ENCODE measurements around the gene FARS2.
"Not testable (repeated sequence)": the region's sequence is repeated elsewhere in the genome, so short reads cannot be mapped to it uniquely, and the experiment has no call there.

FARS2 gene

DNA sequence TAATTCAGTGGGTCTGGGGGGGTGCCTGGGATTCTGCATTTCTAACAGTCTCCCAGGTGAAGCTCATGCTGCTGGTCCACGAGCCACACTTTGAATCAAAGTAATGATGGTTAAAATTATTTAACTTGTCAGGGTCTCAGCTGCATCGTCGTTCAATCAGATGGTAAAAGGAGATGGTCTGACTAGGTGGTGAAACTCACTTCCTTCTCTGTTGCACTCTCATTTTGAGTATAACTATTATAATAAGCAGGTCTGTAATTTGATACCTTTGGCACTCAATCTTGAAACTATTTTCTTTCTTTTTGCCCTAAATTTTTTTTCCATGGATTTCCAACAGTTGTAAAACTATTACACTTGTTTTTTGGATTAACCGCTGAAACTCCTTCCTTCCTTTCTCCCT, 292.5 kb downstream of the FARS2 start:
- no peak for DNase-seq

DNA sequence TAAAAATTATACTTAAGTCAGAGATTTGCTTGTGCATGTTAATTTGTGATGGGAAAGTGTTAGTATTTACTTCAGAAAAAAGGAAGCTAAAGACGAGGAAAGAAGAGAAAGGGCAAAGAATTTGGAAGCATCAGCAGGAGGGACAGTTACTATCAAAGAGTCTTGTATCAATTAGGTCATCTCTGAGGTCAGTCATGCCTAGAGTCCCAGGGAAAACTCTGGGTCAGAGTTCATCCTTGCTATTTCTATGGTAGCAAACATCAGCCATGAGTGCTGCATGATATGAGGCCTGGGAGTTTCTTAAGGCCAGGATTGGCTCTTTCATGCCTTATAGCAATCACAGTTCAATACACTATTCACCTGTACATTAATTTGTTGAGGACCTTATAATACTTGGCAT, 292.9 kb downstream of the FARS2 start:
- no peak for DNase-seq

DNA sequence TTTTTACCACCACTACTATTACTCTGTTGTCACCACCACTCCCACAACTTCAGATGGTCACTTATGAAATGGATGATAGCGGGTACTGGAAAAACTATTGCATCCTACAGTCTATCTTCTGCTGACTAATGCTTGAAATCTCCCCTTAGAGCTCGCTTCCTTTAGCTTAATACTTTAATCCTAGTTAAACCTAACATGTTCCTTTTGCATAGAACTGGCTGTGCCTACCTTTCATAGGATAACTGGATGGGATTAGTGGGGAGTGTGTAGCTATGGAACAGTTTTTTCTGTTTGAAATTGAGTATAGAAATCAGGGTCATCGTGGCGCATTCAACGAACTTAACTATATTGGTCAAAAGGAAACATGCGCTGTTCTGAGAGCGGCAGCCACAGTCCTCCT, 294.7 kb downstream of the FARS2 start:
- no peak for DNase-seq

DNA sequence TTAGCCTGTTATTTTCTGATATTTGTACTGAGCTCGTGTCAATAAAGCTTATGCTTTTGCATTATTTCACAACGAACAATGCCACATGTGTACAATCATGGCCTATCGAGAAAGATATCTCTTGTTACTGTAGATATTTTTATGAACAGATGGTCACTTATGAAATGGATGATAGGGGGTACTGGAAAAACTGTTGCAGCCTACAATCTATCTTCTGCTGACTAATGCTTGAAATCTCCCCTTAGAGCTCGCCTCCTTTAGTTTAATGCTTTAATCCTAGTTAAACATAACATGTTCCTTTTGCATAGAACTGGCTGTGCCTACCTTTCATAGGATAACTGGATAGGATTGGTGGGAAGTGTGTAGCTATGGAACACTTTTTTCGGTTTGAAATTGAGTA, 296.2 kb downstream of the FARS2 start:
- no peak for DNase-seq

DNA sequence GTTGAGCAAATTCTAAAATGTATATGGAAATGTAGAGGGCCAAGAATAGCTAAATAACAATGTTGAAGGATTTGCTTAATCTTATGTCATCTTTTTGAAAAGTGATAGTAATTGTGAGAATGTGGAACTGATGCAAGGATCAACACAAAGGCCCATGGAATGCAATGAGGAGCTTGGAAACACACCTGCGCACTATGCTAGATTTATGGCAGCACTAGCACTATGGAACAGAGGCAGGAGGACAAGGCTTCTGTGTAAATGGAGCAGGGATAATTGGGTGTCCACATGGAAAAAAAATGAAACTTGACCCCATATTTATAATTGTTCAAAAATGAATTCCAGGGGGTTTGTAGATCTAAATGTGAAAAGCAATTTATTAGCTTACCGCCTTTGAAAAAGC, 298.3 kb downstream of the FARS2 start:
- no peak for DNase-seq

DNA sequence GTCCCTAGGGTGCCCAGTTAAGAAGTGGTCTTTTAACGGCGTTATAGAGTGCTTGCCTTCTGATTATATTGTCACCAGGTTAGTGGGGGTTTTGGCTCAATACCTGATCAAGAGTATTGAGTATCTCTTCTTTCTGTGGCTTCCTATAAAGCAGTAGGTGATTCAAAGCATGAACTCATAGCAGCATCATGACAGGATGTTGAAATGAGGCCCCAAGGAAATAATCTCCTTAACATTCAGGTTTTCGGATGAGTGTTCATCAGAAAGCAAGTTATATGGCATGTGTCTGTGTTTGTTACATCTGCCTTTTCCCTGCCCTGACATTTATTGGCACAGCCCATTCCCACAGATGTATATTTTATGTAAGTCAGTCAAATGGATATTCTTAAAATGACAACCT, 301.0 kb downstream of the FARS2 start:
- no peak for DNase-seq

DNA sequence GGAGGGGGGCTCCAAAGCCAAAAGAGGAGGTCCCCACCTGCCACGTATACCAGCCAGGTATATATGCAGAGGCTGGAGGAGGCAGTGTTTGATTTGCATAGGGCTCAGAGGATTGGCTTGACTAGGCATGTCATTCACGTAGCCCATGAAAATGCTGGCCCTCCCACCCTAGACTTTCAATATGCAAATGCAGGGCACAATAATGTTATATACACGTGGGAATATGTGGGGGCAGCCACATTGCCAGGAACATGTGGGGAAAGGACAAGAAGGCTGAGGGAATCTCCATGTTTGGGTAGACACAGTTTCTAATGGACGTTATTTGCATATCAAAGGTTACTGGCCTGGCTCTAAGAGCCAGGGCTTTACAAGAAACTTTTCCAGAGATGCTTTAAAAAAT, 301.8 kb downstream of the FARS2 start:
- no peak for DNase-seq

DNA sequence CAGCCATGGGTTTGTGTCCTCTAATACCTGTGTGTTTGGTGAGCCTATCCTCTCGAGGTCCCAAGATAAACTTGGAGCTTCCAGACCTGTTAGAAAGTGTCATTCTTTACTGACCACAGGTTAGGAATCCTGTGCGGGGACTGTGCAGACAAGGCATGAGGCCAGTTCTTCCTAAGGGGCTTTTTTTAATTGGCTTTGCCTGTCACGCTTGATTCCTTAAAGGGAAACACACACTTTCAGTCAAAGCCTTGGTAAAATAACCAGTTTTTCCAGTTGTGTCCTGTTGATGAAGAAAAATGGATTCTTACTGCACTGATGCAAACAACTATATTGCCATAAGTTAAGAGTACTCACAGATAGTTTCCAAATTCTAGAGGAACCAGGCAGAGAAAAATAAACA, 303.4 kb downstream of the FARS2 start:
- not testable (repeated sequence) for DNase-seq

DNA sequence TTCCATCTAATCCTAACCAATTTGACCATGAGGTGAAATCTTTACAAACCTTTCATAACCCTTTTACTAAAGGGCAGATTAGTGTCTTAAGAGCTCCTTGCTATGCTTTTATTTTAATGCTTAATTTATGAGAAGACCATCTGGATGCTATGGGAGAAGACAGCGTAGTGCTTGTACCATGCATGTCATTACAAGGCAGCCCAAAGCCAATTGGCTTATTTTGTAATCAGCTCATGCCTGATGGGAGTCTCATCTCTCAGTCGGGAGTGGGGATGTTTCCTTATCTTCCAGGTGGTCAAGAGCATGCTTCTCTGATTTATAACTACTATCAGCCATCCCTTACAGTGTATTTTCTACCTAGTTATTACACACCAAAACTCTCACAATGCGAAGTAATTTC, 304.7 kb downstream of the FARS2 start:
- no peak for DNase-seq

DNA sequence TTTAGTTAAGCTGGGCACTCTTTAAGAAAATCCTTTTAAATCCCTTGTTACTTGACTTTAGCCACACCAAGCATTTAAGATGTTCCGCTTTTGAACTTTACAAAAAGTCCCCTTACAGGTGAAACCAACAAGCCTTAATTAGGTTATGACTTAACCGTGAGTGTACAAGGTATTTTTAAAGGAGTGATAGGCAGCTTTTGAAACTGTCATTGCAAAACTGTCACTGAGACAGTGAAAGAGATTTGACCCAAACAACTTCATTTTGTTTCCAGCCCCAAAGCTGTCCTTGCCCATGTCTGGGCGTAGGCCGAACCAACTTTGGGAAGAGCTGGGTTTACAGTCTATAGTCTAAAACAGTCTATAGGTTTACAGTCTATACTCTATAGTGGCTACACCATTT, 305.4 kb downstream of the FARS2 start:
- no peak for DNase-seq

DNA sequence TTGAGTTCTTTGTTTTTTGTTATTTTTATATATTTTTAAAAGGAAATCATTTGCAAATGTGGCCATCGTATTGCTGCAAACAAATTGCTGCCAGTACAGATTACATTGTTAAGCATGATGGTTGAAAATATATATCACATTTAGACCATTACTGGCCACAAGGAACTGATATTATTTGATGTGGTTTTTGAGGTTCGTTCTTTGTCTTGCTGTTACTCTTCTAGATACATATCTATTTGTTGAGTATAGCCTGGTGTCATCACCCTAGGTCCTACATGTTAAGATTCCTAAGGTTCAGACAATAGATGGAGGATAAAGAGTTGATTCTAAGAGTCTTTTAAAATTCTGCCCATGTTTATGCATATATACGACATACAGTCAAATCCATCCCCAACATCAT, 306.0 kb downstream of the FARS2 start:
- DNase-seq = no peak

DNA sequence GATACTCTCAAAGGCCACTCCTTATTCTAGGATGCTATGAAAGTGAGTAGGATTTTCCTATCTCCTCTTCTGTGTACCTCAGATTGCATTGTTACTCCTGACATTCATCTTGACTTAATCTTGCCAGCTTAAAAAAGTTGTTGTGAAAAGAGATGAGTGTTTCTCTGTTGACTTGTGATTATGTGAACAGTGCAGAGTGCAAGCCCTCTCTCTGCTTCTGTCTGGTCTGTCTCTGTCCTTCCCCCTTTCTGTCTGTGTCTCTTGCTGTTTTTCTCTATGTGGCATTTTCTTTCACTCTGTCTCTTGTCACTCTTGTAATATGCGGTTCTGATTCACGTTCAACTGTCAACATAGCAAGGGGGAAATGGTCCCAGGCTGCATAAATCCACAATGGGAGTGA, 306.6 kb downstream of the FARS2 start:
- DNase-seq = no peak

DNA sequence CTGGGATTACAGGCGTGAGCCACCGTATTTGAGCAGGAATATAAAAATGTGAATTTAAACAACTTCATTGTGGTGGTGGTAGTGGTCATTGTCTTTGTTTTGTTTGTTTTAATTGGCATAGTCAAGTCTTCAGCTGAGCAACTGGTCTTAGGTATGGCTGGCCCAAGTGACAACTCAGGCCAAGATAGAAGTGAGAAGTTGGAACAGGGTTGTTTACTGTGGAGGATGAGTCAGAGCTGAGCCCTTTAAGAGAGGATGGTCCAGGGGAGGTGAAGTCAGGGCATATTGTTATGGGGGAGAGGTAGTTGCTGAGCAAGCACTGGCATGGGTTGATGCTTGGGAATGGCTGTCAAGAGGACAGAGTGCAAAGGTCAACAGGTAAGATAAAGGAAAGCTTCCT, 308.2 kb downstream of the FARS2 start:
- DNase-seq = no peak

DNA sequence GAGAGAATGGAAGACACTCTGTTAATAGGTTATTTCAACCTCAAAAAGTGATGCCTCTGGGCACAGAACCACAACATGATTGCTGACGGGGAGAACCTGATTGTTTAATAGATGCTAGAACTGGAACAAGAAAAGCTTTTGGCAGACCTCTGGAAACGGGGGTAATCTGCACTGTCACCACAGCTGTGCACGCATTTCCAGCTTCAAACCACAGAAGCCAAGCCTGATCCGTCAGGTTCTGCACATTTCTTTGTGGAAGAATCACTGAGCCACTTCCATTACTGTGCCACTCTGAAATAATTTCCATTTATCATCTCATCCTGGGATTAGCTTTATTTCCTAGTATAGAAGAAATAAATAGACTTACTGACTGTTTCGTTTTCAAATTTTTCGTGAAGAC, 309.3 kb downstream of the FARS2 start:
- no peak for DNase-seq

DNA sequence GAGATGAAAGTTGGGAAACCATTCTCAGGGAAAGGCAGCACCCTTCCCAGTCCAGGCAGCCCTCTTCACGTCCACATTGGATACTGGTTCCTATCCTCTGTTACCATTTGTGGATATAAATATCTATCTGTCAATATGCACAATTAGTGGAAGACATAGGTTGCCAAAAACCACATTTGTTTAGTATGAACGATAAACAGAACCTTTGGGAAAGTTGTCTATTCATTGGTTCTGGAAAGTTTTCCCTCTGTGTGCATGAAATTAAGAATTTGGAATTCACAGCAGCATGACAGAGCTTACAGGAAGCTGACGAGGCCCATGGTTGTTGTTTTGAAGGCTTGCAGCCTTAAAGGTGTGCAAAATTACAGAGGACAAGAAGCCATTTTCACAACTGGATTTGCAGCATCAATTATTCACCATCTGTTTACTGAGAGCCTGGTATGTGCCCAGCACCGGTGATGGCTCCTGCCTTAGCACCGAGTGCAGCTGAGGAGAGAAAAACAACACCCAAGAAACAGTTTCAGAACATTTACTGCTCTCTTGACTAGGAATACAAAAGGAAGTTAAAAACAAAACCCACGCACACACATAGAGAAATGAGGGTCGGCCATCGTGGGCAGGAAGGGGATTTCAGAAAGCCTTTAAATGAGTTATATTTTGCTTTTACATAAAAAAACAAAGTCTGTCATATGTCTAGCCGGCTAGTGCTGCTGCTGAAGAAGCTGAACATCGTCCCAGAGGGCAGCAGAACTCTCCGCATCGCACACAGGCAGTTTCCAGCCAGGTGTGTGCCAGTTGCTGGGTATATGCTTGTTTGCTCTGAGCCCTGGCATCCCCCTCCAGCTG, 319.6 kb downstream of the FARS2 start:
- DNase-seq = no peak

DNA sequence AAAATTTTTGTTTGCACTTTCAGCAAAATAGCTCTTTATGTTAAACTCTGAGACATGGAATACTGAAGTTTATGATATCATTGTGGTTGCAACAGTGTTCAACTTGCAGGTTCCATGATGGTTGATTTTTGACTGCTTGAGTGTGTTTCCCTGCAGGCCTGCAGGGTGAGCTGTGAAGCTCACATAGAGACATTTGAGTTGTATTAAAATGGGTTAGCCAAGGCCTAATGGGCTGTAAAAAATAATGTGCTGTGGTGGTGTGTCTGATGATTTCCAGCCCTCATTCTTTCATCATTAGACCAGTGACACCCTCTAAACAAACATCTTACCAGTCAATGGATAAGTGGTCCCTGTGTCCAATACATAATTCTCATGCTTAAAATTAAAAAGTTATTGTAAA, 321.4 kb downstream of the FARS2 start:
- peak; percentile 38 for DNase-seq

DNA sequence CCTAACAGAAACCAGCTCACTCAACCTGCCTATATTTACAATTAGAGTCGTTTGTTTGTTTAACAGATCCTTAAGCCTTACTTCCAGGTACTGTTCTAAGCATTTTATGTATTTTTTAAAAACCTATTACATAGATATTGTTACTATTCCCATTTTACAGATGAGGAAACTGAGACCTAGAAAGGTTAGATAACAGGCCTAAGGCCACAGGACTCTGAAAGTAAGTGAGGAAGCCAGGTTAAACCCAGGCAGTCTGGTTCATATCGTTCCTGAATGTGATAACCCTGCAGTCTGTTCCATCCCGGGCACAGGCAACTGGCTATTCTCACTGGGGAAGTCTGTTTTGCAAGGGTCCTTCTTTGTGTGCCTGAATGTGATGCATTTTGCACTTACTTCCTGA, 322.2 kb downstream of the FARS2 start:
- no peak for DNase-seq

DNA sequence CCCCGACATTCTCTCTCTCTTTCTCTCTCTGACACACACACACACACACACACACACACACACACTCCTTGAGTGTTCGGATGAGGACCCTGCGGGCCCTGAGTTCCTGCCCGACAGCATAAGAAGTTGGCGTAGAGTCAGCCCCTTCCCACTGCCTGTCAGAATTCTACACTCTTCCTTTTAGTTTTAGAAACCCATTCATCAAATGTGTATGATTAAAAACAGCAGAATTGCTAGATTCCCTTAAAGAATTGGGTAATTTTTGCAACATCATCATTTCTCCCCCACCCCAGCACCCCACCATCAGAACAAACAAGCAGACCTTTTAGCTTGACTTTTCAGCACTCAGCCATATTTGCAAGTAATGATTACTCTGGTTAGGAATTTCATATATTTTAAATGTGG, 322.8 kb downstream of the FARS2 start:
- peak; percentile 95 for DNase-seq

DNA sequence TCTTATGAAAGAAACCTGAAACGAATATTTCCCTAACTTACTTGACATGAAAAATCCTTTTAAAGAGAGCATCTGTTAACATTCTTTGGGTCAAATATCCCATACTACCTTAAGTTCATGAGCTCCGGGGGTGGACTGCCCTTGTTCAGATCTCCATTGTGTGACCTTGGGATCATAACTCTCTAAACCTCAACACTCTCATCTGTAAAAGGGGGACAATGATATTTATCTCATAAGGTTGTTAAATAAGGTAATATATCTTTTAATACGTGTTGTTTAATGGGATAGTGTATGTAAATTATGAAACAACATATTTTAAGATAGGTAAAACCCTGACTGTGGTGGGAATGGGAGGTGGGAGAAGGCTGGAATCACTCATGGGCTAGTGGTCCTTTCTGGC, 326.3 kb downstream of the FARS2 start:
- no peak for DNase-seq

DNA sequence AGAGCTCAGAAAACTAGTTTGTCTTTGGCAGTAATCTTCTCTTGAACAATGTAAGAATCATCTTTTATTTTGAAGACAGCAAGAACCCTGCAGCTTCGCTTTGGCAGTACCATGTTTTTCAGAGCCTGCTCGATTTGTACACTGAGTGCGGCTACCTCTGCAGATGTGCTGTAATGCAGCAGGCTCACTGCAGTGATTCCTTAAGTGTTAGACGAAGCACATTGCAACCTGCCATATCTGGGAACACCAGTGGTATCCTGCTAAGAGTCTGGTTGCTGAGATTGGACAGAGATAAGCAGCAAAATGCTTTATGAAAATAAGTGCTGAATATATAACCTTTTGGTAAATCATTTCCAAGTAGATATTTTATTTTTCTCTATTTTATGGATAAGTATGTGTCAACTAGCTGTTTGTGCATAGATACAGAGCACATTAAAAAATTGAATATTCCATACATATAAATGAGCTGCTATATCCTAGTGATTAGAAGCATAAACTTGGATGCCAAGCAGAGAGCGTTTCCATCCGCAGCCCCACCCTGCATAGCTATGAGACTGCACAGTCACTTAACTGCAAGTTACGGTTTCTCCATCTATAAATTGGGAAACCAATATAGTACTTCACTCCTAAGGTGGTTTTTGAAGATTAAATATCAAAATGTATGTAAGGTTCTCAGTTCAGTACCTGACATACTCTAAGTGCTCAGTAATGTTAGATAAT, 328.3 kb downstream of the FARS2 start:
- DNase-seq = no peak

DNA sequence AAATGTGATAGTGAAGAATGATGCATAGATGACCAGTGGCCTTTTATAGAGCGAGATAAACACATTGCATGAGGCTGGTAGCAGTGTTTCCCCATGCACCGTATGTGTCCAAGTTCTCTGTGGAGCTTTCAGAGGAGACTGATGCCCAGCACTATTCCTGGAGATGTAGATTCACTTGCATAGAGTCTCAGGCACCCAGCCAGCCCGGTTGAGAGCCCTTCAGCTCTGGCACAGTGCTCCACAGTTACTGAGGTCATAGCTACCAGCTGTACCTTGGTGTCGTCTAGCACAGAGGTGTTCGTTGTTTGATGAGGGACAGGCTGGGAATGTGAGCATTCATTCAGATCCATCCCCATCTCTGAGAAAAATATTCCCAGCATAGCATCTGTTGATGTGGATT, 328.9 kb downstream of the FARS2 start:
- DNase-seq = no peak

DNA sequence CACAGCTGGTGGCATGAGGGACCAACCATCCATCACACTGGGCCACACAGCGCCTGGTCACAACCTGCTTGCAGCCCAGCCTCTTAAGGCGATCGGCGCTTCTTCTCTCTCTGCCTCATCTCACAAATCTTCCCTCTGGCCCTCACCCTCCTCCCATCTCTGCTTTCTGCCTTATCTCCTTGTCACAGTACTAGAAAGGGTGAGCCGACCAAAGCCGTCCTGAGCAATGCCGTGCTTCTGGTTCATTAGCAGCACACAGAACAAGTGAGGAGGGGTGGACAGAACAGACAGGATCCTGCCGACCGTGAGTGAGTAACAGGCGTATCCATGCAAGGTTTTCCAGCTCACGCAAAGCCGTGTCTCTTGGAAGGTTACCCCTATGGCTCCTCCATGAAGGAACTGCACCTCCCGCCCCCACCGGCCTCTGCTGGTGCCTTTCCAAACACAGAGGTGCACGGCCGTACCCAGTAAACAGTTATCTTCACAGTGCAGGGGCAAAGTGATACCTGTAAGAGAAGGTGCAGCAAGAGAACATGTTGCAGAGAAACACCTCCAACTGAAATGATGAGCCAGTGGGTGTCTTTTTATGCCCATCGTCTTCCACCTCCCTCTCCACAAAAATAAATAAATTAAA, 331.7 kb downstream of the FARS2 start:
- DNase-seq = no peak

DNA sequence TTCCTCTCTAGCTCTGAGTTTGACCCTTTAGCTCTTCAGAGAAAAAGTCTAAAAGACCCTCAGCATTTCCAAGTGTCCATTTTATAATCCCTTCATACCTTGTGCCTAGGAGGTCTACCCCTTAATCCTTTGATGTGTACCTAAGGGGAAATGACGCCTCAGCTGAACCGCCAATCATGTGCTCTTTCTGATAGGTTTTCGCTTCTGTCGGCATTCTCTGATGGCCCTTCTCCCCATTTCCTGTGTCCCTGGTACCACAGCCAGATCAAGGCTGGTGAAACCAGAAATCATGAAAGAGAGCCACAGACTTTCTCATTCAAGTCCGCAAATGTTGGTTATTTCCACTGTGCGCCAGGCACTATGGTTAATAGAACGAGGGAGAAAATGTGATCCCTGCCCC, 333.9 kb downstream of the FARS2 start:
- DNase-seq = no peak

DNA sequence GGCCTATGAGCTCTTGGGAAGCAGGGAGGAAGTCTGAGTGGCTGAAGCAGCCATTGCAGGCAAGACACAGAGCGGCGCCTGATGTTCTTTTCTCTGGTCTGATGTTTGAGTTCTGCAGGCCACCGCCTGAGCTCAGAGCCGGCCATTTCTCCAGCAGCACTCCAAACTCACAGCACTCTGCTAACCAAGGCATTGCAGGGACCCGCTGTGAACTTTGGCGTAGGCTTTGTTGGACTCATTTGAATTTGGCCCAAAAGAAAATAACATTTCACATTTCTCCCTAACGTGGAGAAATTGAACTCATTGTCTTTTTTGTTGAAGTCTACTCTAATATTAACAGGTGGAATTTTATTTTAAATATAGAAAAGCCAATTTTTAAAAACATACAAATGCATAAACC, 336.1 kb downstream of the FARS2 start:
- no peak for DNase-seq
